D721Med (cell line): ENCODE measurements around the gene PML.
"Not testable (repeated sequence)": the region's sequence is repeated elsewhere in the genome, so short reads cannot be mapped to it uniquely, and the experiment has no call there.

ENCODE experiments used
- DNase-seq: peaks from one replicate; pipeline ENCODE4 v3.0.0; 2011; ENCODE audit warnings: low spot score; ENCODE audit not compliant: insufficient read length
- FAIRE-seq: peaks from 2 replicates; lab custom pipeline; 2011; peaks lifted over from hg19 to GRCh38; lab: Jason Lieb, UNC
- CTCF ChIP-seq: IDR thresholded peaks from 2 replicates; pipeline ENCODE4 v1.5.1; 2012; ENCODE audit warnings: mild to moderate bottlenecking, control low read depth; ENCODE audit not compliant: insufficient read depth; ENCODE audit errors: missing control alignments

The PML gene

GRCh38 chr15:74072614-74073337 lies 78.3 kb downstream of the PML start:
- not testable (repeated sequence) for FAIRE-seq, DNase-seq
- TF ChIP-seq CTCF: peak; percentile 39

GRCh38 chr15:74075781-74076180 lies 81.3 kb downstream of the PML start:
- DNase-seq, FAIRE-seq: not testable (repeated sequence)

- FAIRE-seq, DNase-seq: not testable (repeated sequence)
Observed at GRCh38 chr15:74082450-74082849, 87.9 kb downstream of the PML start, which contains the start of gene GOLGA6A. Gene GOLGA6A, minus strand, starts transcription at chr15:74082550. Its CDS starts 41 bp downstream, at chr15:74082509.

GRCh38 chr15:74094567-74094966 lies 100.1 kb downstream of the PML start:
- not testable (repeated sequence) for DNase-seq, FAIRE-seq

GRCh38 chr15:74095610-74096009 lies 101.1 kb downstream of the PML start:
- FAIRE-seq, DNase-seq: not testable (repeated sequence)

- not testable (repeated sequence) for FAIRE-seq, DNase-seq
Observed at GRCh38 chr15:74096753-74097474, 102.4 kb downstream of the PML start.
